CD4-positive, alpha-beta T cell treated with Interleukin-2 at 100 ng/mL for 4 hours (primary cell): ENCODE measurements around the gene ASTN2.
"Not testable (repeated sequence)": the region's sequence is repeated elsewhere in the genome, so short reads cannot be mapped to it uniquely, and the experiment has no call there.

Experiments
- DNase-seq: peaks from one replicate; pipeline ENCODE4 v3.0.0-alpha.2; 2020; ENCODE audit warnings: low spot score

Gene ASTN2

GRCh38 chr9:116873937-116874914 lies 540.6 kb downstream of the ASTN2 start:
- DNase-seq: no peak

DNA sequence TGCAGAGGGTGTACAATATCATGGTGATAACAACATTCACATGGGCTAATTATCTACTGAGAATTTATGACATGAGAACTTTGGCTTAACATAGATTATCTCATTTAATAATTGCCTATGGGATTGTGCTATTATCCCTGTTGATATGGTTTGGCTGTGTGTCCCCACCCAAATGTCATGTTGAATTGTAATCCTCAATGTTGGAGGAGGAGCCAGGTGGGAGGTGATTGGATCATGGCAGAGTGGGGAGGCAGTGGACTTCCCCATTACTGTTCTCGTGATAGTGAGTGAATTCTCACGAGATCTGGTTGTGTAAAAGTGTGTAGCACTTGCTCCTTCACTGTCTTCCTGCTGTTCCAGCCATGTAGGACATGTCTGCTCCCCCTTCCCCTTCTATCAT lies 541.4 kb downstream of the ASTN2 start:
- DNase-seq: no peak

DNA sequence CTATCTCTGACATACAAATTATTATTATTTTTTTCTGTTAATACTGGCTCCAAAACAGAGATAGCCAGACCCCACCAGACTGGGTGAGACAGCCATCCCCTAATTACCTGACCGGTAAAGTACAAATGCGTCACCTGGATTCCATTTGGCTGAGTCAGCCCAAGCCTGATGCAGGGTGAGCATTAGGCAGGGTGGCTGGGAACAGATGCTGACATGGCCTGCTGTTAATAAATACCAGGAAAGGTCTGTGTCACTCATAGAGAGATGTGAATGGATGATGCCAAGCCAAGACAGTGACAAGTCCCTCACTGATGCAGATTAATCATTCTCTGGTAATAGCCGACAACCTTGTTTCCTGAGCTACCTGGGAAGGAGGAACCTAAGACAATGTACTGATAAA lies 544.3 kb downstream of the ASTN2 start:
- no peak for DNase-seq

- DNase-seq: no peak
These were observed 546.7 kb downstream of the ASTN2 start for GRCh38 chr9:116868201-116868600.

DNA sequence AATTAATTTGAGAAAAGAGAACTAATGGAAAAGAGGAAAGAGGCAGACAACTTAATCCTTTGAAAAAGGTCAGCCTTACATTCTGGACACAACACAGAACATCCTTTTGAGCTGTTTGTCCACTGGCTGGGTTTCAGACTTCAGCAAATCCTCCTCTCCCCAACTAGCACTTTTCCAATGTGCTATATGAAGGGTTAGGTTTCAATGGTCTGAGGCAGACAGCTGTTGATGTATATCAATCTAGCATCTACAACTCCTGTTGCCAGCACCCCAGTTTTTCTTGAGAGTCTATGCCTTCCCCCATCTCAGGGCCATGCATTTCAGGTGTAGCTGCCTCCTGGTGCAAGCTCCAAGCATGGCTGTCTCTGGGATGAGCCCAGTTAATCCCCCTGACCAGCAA lies 553.5 kb downstream of the ASTN2 start:
- DNase-seq: no peak

DNA sequence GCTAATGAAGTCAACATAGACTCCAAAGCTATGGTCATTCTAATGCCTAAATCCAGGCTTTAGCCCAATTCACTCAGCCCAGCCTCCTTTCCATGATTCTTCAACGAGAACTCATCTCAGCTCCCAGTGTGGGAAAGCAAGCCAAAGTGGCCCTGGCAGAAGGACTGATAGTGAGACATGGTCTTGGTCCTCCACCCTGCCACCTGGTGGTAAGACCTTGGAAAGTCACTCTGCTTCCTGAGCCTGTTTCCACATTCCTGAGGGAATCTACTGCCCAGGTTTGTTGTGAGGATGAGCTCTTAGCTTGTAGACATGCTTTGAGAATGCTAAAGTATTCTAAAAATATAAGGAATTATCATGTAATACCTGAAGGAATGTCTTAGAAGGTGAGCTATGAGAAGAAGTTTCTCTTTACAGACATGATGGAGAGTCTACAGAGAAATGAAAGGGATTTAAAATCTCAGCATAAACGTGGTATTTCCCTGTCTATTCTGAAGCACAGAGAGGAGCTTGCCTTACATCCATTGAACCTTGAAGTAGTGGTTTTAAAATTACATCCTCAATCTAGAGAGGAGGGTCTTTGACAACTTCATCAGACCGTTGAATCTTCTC lies 554.2 kb downstream of the ASTN2 start:
- DNase-seq: peak; percentile 8

- DNase-seq: no peak
These were observed 555.1 kb downstream of the ASTN2 start for GRCh38 chr9:116859763-116860162.

- no peak for DNase-seq
These were observed 557.5 kb downstream of the ASTN2 start for GRCh38 chr9:116857321-116857720.

DNA sequence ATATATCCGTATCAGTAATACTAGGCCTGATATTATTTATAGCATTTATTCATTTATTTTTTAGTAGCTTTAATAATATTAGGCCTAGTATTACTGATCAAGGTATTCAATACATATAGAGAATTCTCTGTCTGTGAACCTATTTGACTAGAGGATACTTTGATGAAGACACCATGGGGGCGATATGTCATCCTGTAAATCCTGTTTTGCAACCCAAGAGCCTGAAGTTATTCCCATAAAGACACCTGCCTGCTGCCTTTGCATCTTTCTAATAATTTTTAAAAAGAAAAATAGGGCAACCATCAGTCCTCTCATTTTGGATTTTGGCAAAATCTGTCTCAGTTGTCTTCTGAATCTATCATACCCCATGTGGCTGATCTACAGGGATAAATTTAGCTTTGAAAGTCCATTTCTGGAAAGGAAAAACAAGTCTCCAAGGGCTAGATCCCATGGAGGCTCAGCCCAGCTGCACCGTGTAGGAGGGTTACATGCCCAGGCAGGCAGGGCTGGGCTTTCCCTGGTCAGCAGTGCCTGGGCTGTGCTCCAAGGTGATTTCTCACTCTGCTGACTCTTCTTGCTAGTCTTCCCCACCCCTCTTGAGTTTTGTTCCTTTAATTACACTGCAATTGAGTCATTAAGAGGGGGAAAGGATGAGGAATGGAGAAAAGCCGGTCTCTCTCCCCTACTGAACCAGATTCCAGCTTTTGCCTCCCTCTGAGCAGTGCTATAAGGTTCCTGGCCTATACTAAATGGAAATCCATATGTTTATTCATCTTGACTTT lies 558.8 kb downstream of the ASTN2 start:
- no peak for DNase-seq

DNA sequence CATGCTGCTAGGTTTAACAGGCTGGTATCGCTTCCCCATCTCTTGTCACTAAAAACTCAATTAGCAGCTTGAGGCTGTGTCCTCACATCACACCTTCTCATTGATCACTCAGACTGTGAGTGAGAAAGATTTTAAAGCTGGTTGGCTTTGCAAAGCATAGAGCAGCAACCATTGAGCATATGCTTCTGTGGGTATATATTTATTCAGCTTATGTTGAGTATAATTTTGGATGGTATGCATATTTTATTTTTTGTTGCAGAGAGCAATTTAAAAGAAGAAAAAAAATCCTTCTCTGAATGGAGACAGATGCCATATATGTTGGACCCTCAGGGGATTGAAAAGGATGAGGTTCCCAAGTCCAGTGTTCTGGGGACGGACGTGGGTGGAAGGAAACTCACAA lies 565.1 kb downstream of the ASTN2 start:
- DNase-seq: no peak

DNA sequence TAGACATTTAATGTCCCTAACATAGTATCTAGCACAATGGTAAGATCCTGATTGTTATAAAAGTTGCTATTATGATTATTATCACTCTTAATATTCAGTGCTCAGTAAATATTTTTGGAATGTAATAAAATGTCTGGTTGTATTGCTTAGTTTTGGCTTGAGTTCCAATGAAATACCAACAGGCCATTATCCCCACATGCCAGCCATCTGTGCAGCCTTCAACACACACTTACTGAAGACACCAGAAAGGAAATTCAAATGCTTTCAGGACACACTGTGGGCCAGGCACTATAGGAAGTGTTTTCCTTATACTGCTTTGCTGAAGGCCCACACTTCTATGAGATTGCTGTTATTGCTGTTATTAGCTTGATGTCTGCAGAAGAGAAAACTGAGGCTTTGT lies 570.2 kb downstream of the ASTN2 start:
- no peak for DNase-seq

GRCh38 chr9:116843863-116844620 lies 570.8 kb downstream of the ASTN2 start:
- no peak for DNase-seq

DNA sequence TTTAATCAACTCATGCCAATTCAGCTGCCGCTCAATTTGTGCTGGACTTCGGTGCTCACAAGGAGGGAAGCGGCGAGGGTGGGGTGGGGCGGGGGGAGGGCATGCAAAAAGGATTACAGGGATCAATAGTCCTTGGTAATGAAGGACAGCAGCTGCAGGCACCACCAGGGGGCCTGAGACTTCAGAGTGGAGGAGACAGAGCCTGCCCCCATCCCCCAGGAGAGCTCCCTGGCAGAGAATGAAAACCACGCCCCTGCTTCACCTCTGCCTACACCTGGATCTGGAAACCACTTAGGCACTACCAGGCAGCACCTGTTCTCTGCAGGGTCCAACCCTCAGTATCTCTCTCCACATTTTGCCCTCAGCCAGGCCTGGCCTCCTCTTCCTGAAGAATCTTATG lies 572.2 kb downstream of the ASTN2 start:
- no peak for DNase-seq

- not testable (repeated sequence) for DNase-seq
These were observed 576.4 kb downstream of the ASTN2 start for GRCh38 chr9:116838468-116838867.

DNA sequence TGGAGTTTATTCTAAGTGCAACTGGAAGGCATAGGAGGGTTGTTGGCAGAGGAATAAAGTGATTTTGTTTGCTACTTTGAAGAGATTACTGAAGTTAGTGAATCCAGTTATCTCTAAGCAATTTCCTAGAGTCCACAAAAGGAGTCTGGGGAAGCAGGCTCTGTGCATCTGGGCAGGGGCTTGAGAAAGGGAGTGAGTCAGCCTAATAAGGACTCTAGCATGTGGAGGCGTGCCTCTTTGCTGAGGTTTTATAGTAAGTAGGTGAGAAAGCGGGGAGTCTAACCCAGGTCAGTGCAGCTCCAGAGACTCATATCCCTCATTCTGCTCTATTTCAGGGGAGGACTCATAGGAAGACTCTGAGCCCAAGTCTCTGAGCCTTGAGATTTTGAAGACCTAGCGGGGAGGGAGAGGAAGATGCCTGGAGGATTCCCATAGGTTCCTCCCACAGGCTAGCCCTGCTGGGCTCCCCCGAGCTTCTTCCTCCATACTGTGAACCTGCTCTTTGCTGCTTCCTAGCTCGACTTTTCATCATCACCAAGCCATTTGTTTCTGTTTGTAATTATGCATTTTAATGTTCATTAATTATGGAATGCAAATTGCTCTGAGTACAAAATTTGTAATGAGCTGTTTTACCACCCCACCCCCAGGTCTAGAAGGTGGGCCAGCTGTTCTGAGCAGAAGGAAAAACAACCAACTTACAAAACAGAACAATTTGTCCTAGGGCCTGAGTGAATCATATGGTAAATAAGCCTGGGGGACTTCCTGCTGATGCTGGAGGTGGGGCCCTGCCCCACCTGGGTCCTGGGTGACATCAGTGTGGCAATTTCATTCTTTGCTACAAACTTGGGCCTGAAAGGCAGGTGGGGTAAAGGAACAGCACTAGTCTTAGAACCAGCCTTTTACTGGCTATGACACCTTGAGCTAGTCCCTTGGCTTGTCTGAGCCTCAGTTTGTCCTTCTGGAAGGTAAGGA lies 577.6 kb downstream of the ASTN2 start:
- no peak for DNase-seq

DNA sequence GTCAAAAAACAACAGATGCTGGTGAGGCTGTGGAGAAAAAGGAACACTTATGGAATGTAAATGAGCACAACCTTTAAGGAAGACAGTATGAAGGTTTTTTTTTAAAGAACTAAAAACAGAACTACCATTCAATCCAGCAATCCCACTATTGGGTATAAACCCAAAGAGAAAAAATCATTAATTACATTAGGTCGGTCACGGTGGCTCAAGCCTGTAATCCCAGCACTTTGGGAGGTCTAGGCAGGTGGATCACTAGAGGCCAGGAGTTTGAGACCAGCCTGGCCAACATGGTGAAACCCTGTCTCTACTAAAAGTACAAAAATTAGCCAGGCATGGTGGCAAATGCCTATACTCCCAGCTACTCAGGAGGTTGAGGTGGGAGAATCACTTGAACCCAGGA lies 584.5 kb downstream of the ASTN2 start:
- not testable (repeated sequence) for DNase-seq

- no peak for DNase-seq
These were observed 593.1 kb downstream of the ASTN2 start for GRCh38 chr9:116821633-116822229.

DNA sequence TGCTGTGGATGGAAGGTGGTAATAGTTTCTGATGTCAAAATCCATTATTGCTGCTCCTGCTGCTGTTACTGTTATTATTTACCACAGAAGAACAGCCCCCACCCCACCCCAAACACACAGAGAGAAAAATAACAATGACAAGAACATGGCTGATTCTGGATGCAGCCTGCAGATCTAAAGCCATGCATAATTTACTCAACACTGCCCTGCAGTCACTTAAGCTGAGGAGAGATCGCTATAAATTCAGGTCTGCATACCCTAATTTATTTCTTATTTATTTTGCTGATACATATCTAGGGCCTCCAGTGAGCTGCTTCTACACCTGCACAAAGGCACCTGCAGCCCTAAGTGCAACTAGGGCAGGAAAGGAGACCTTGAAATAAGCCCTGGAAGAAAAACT lies 595.7 kb downstream of the ASTN2 start:
- DNase-seq: no peak

DNA sequence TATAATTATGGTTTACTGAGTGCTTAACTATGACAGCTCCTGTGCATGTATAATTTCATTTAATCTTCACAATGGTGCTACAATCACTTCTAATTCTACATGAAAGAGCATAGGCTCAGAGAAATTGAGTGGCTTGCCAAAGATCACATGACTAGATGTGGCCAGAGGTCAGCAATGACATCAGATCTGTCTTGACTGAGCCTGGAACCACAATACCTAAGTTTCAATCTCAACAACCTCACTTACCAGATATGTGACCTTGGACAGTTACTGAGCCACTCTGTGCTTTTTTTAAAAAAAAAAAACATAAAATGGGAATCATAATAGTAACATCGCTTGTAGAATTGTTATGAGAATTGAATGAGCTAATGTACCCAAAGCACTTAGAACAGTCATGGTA lies 597.1 kb downstream of the ASTN2 start:
- DNase-seq: no peak

- DNase-seq: no peak
These were observed 598.4 kb downstream of the ASTN2 start for GRCh38 chr9:116816484-116816883.
